ENCODE measurements around the gene PREX1.

Gene PREX1

DNA sequence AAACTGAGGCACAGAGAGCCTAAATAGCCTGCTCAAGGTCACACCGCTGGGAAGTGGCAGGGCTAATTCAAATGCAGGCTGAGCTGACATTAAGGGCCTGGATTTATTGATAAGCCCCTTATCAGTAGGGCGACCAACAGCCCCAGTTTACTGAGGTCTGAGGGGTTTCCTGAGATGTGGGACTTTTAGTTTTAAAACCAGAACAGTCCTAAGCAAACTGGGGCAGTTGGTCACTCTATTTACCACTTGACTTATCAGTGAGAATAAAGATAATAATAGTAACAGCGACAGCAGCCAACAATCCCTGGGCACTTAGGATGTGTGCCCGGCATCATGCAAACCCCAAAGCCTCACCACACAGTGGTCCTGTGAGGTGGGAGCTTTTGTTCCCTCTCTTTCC lies 27.6 kb downstream of the PREX1 start:
- H3K36me3 Mint-ChIP-seq (ENCODE audit: insufficient read depth): peaks cover 17% of the 10 kb centered on the region

DNA sequence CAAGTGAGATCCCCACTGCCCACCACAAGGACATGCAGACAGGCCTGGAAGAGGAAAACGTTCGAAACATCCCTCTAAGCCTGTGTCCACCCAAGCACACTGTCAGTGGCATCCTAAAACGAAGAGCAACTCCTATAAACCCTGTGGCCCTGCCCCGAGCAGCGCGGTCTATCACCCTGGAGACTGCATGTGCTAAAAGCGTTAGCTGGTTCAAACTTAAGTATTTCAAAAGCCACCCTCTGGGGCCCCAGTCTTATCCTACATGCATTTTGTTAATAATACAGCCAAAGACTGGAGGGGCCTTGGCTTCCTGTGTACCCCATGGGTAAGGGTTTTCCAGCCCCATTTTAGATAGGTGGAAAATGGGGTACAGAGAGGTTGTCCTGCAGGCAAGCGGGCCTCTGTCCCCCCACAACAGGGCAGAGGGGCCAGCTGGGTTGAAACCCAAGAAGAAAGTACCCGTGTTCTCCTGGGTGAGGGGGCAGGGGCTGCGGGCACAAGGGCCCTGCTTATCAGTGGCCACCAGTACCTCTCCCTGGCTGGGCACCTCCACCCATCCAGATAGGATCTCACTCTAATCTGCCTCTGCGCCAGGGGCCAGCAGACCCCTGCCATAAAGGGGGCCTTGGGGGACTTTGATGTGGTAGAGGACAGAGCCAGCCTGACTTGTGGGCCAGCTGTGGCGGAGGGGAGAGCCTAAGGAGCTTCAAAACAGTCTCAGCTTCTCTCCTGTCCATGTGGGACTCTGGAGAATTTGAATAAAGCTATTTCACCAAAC lies 28.3 kb downstream of the PREX1 start:
- H3K27ac Mint-ChIP-seq (ENCODE audit: low read depth): peak overlapping the region; percentile 41
- H3K36me3 Mint-ChIP-seq (ENCODE audit: insufficient read depth): peaks cover 15% of the 10 kb centered on the region
- ATAC-seq (replicated peaks; ENCODE audit: extremely low read depth, poor library complexity, severe bottlenecking): no peak
- DNase-seq (ENCODE audit: low spot score in 2 of 2): no peak
- H3K27me3 Mint-ChIP-seq: no peaks in the 10 kb centered on the region
- peaks cover 87% of the 10 kb centered on the region for H3K4me1 Mint-ChIP-seq
- no peaks in the 10 kb centered on the region for H3K9me3 Mint-ChIP-seq
- no peak overlapping the region for H3K4me3 Mint-ChIP-seq

More for the DNA sequence above, 27.6 kb downstream of the PREX1 start:
- no peak for ATAC-seq (replicated peaks; ENCODE audit: extremely low read depth, poor library complexity, severe bottlenecking)
- no peak overlapping the region for H3K27ac Mint-ChIP-seq (ENCODE audit: low read depth)
- no peak for DNase-seq (ENCODE audit: low spot score in 2 of 2)
- H3K4me3 Mint-ChIP-seq: no peak overlapping the region
- H3K27me3 Mint-ChIP-seq: no peaks in the 10 kb centered on the region
- H3K9me3 Mint-ChIP-seq: no peaks in the 10 kb centered on the region
- peaks cover 90% of the 10 kb centered on the region for H3K4me1 Mint-ChIP-seq

DNA sequence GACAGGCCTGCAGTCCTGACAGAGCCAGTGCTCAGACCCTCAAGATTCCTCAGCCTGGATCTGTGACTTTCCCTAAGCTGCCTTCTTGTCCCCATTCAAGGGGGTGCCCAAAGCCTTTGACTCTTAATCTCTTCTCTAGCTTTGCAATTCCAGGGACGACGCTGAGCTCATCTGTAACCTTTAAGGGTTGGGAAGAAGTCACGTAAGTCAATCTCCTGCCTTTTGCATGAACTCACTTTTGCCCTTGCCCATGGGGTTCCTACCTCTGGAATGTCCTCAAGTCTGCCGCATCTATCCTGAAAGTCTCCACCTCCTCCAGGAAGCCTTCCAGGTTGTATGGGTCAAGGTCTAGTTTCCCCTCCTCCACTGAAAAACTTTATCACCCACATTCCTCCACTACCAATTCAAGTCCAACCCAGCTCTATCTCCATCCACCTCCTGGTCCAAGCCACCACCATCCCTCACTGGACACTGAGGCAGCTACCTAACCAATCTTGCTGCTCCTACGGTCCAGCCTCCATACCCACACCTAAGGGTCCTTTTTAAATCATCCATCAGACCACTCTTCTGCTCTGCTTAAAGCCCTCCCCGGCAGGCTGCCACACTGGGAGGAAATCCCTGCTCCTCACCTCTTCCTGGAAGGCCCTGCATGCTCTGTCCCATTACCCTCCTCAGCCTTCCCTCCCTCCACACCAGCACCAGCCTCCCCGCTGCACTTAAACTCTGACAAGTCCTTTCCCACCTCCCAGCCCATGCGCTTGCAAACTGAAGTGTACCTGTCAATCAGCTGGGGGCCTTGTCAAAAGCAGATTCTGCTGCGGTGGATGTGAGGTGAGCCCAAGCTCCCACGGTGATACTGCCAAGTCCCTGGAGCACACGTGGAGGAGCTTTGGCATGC lies 29.7 kb downstream of the PREX1 start:
- Mint-ChIP-seq H3K27ac (ENCODE audit: low read depth) (peak overlapping the region; percentile 88), H3K27me3 (no peaks in the 10 kb centered on the region), H3K4me3 (peak overlapping the region; percentile 17), H3K36me3 (ENCODE audit: insufficient read depth) (peaks cover 10% of the 10 kb centered on the region), H3K4me1 (peaks cover 79% of the 10 kb centered on the region), H3K9me3 (no peaks in the 10 kb centered on the region)
- DNase-seq (ENCODE audit: low spot score in 2 of 2) (no peak), ATAC-seq (replicated peaks; ENCODE audit: extremely low read depth, poor library complexity, severe bottlenecking) (no peak)

DNA sequence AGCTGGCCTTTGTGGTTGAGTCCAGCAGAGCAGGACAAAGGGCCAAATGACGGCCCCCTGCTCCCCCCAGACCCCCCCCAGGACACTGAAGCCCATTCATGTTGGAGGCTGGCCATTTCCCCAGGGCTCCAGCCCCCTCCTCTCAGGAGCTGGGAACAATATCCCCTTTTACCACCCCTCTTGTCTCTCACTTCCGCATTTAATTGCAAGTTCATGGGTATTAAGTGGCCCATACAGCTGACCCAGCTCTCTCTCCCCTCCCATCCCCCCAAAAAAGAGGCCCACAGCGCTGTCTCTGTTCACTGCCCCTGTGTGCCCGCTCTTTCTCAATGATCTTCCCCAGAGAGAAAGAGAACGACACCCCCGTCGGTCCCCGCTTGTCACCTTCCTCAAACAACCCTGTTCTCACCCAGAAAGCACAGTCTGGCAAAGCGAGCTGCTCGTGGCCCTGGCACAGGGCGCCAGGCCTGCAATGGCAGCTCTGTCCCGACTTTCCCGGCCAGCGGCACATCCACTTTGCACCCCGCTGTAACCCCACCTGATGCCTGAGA lies 30.4 kb downstream of the PREX1 start:
- H3K9me3 Mint-ChIP-seq: no peaks in the 10 kb centered on the region
- H3K27ac Mint-ChIP-seq (ENCODE audit: low read depth): peak overlapping the region; percentile 88
- peaks cover 12% of the 10 kb centered on the region for H3K36me3 Mint-ChIP-seq (ENCODE audit: insufficient read depth)
- H3K4me1 Mint-ChIP-seq: peaks cover 73% of the 10 kb centered on the region
- DNase-seq (ENCODE audit: low spot score in 2 of 2) (no peak), ATAC-seq (replicated peaks; ENCODE audit: extremely low read depth, poor library complexity, severe bottlenecking) (no peak)
- no peaks in the 10 kb centered on the region for H3K27me3 Mint-ChIP-seq
- H3K4me3 Mint-ChIP-seq: no peak overlapping the region

DNA sequence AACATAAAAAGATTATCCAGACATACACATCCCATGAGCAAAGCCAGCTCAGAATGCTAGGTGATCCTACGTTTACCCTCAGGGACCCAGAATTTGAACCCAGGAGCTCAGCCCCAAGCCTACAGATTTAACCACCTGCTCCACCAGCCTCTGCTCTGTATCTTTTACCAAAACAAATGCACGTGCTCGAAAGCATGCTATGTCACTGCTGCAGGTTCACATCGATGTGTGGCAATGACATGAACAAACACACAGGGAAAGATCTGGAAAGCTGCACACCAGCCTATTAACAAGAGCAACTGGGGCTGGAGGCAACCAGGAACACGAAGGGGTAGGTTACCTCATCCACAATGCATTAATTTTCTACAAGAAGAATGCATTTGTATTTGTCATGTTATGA lies 32.1 kb downstream of the PREX1 start:
- Mint-ChIP-seq H3K27ac (ENCODE audit: low read depth) (no peak overlapping the region), H3K4me3 (no peak overlapping the region), H3K9me3 (no peaks in the 10 kb centered on the region), H3K27me3 (no peaks in the 10 kb centered on the region), H3K4me1 (peaks cover 73% of the 10 kb centered on the region), H3K36me3 (ENCODE audit: insufficient read depth) (peaks cover 8% of the 10 kb centered on the region)
- DNase-seq (ENCODE audit: low spot score in 2 of 2): no peak
- ATAC-seq (replicated peaks; ENCODE audit: extremely low read depth, poor library complexity, severe bottlenecking): no peak

DNA sequence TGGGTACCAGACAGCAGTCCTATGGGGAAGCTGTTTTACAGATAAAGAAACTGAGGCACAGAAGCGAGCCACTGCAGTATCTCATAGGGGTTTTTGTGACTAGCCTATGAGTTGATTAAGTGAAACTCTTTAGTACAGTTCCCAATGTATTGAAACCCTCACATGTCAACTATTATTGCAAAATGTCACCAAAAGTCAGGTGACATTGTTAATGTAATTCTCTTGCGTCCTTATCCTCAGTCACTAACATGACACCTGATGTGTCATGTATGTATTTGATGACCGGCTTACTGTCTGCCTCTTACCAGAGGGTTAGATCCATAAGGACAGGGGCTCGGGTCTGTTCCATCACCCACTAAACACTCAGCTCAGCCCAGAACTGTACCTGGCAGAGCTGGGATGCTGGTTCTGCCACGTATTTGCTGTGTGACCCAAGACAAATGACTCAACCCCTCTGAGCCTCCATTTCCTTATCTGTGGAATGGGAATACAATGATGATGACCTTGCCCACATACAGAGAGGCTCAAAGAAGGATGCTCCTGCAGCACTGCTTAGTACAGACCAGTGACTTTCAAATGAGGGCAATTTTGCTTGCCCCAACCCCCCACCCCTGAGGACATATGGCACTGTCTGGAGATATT lies 32.9 kb downstream of the PREX1 start:
- Mint-ChIP-seq H3K27ac (ENCODE audit: low read depth) (no peak overlapping the region), H3K4me1 (peaks cover 75% of the 10 kb centered on the region), H3K9me3 (no peaks in the 10 kb centered on the region), H3K27me3 (no peaks in the 10 kb centered on the region), H3K4me3 (no peak overlapping the region), H3K36me3 (ENCODE audit: insufficient read depth) (peaks cover 9% of the 10 kb centered on the region)
- DNase-seq (ENCODE audit: low spot score in 2 of 2) (no peak), ATAC-seq (replicated peaks; ENCODE audit: extremely low read depth, poor library complexity, severe bottlenecking) (no peak)

DNA sequence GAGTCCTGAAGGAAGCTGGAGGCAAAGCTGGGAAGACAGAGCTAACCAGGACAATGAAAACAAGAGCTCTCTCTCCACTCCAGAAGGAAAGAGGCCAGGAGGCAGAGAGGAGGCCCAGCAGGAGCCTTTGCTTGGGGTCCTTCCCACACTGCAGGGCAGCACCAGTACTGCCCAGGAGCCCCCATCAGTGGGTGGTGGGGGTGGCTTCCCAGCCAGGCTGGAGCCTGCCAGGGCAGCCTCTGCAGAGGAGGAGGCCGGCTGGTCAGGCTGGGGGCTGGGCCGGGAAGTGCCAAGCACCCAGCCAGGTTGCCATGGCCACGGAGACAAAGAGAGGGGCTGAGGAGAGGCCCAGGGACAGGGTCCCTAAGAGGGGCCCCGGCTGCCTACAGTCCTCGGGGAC lies 33.4 kb downstream of the PREX1 start:
- no peak for ATAC-seq (replicated peaks; ENCODE audit: extremely low read depth, poor library complexity, severe bottlenecking)
- Mint-ChIP-seq H3K4me3 (no peak overlapping the region), H3K27ac (ENCODE audit: low read depth) (peak overlapping the region; percentile 73), H3K36me3 (ENCODE audit: insufficient read depth) (peaks cover 9% of the 10 kb centered on the region), H3K4me1 (peaks cover 75% of the 10 kb centered on the region), H3K27me3 (no peaks in the 10 kb centered on the region), H3K9me3 (no peaks in the 10 kb centered on the region)
- no peak for DNase-seq (ENCODE audit: low spot score in 2 of 2)

DNA sequence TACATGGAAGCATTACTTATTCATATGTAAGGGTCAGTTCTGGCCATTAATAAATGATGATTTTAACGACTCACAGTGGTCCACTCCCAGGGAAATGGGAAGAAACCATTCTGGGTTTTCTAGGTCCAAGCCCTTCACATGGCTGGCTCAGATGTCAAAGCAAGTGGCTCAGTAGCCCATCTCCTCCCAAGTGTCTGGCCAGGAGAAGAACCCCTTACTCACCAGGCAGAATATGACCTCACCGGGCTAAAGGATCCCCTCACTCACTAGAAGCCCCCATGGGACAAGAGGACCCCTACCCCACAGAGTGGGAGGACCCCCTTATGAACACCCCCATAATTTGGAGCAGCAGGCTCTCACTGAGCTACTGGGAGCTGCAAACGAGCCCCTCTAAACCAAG lies 34.0 kb downstream of the PREX1 start:
- H3K9me3 Mint-ChIP-seq: no peaks in the 10 kb centered on the region
- peak overlapping the region; percentile 73 for H3K27ac Mint-ChIP-seq (ENCODE audit: low read depth)
- DNase-seq (ENCODE audit: low spot score in 2 of 2): no peak
- no peak overlapping the region for H3K4me3 Mint-ChIP-seq
- peaks cover 7% of the 10 kb centered on the region for H3K36me3 Mint-ChIP-seq (ENCODE audit: insufficient read depth)
- H3K4me1 Mint-ChIP-seq: peaks cover 75% of the 10 kb centered on the region
- ATAC-seq (replicated peaks; ENCODE audit: extremely low read depth, poor library complexity, severe bottlenecking): no peak
- H3K27me3 Mint-ChIP-seq: no peaks in the 10 kb centered on the region

DNA sequence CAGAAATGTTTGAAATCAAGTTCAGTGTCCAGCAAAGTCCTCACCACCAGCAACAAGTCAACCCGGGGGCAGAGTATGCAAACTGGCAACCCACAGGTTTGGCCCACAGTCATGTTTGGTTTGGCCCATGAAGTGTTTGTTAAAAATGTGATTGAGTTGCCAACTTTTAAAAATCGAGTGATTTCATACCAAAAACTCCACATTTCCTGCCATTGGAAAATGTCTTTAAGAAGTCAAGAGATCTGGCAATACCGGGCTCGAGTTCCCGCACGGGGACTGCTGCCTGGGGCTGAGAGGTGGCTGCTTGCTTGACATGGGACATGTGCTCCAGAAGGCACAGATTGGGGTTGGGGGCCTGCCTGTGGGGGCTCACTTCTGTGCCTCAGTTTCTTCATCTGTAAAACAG lies 36.1 kb downstream of the PREX1 start:
- DNase-seq (ENCODE audit: low spot score in 2 of 2) (no peak), ATAC-seq (replicated peaks; ENCODE audit: extremely low read depth, poor library complexity, severe bottlenecking) (no peak)
- peaks cover 78% of the 10 kb centered on the region for H3K4me1 Mint-ChIP-seq
- peak overlapping the region; percentile 25 for H3K4me3 Mint-ChIP-seq
- H3K9me3 Mint-ChIP-seq: no peaks in the 10 kb centered on the region
- H3K27ac Mint-ChIP-seq (ENCODE audit: low read depth): no peak overlapping the region
- no peaks in the 10 kb centered on the region for H3K27me3 Mint-ChIP-seq
- peaks cover 9% of the 10 kb centered on the region for H3K36me3 Mint-ChIP-seq (ENCODE audit: insufficient read depth)

DNA sequence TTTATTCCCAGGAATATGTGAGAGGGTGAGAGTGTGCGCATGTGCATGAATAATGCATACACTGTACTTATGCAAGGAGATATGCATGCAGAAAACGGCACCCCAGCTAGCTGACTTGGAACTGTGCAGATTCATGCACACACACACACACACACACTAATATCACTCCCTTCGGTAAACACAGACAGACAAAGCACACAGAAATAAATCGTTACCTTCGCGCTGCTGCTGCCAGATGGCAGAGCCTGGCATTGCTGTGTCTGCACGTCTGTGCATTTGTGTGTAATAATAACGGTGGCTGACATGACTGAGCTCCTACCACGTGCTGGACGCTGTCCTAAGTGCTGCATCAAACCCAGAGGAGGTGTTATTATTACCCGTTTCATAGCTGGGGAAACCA lies 36.8 kb downstream of the PREX1 start:
- Mint-ChIP-seq H3K27me3 (no peaks in the 10 kb centered on the region), H3K27ac (ENCODE audit: low read depth) (no peak overlapping the region), H3K36me3 (ENCODE audit: insufficient read depth) (peaks cover 11% of the 10 kb centered on the region), H3K4me3 (peak overlapping the region; percentile 25), H3K9me3 (no peaks in the 10 kb centered on the region), H3K4me1 (peaks cover 83% of the 10 kb centered on the region)
- DNase-seq (ENCODE audit: low spot score in 2 of 2) (no peak), ATAC-seq (replicated peaks; ENCODE audit: extremely low read depth, poor library complexity, severe bottlenecking) (no peak)

DNA sequence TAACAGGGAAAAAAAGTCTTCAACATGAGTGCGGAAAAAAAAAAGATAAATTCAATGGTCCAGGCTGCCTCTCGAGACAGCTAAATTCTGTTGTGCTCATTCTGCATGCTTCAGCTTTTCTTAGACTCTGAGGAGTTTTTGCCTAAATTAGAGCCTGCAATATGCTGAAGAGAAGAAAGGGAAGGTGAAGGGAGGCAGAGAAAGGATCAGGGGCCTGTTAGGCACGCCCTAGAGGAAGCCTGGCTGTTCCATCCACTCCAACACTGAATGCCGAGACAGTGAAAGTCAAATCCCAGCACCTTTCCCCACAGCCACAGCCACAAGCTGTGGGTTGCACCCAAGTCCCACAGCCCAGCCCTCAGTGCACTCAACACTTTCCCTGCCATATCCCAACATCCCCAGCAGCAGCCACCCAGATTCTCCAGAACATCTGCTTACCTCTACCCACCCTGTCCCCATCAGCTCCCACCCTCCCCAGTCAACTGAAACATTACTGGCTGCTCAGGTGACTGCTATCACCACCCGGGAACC lies 37.3 kb downstream of the PREX1 start:
- ATAC-seq (replicated peaks; ENCODE audit: extremely low read depth, poor library complexity, severe bottlenecking) (no peak), DNase-seq (ENCODE audit: low spot score in 2 of 2) (no peak)
- peak overlapping the region; percentile 25 for H3K4me3 Mint-ChIP-seq
- no peaks in the 10 kb centered on the region for H3K9me3 Mint-ChIP-seq
- no peaks in the 10 kb centered on the region for H3K27me3 Mint-ChIP-seq
- H3K4me1 Mint-ChIP-seq: peaks cover 83% of the 10 kb centered on the region
- H3K36me3 Mint-ChIP-seq (ENCODE audit: insufficient read depth): peaks cover 12% of the 10 kb centered on the region
- H3K27ac Mint-ChIP-seq (ENCODE audit: low read depth): no peak overlapping the region

DNA sequence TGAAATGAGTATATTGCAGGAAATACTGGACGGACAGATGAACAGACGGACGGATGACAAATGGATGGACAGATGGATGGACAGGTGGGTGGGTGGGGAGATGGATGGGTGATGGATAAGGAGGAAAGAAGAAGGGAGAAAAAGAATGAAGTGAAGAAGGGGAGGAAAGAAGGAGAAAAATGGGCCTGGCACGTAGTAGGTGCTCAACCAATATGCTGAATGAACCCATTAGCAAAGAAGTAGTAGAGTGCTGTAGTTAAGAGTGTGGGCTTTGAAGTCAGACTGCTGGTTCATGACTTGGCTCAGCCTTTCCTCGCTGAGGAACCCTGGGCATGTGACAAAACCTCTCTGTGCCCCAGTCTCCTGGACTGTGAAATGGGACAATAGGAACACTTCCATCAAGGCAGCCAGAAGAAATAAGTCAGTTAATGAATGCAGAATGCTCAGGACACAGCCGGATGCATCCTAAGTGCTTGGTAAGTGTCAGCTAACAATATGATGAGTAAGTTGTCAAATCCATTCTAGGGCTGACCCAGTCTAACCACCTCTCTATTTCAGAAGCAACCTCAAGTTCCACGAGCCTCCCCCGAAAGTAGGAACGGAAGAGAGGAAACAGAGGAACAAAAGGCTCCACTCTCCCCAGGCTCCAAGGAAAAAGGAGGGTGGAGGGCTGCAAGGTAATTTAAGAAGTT lies 37.9 kb downstream of the PREX1 start:
- Mint-ChIP-seq H3K27ac (ENCODE audit: low read depth) (no peak overlapping the region), H3K27me3 (no peaks in the 10 kb centered on the region), H3K9me3 (no peaks in the 10 kb centered on the region), H3K4me1 (peaks cover 79% of the 10 kb centered on the region), H3K4me3 (peak overlapping the region; percentile 25), H3K36me3 (ENCODE audit: insufficient read depth) (peaks cover 13% of the 10 kb centered on the region)
- DNase-seq (ENCODE audit: low spot score in 2 of 2) (no peak), ATAC-seq (replicated peaks; ENCODE audit: extremely low read depth, poor library complexity, severe bottlenecking) (no peak)
